Measurements from ENCODE around the gene ARRDC2.
"Not testable (repeated sequence)": the region's sequence is repeated elsewhere in the genome, so short reads cannot be mapped to it uniquely, and the experiment has no call there.

The ARRDC2 gene

GRCh38 chr19:17977488-17977887 lies 30.5 kb upstream of the ARRDC2 start:
- Histone ChIP-seq H3K9me3 (ENCODE audit: insufficient read depth, low read length) (no peaks in the 10 kb centered on the region), H3K9ac (ENCODE audit: insufficient read length, low read depth) (no peak overlapping the region), H3K27me3 (ENCODE audit: insufficient read depth, insufficient read length) (no peaks in the 10 kb centered on the region), H3K36me3 (ENCODE audit: insufficient read depth, insufficient read length, low read length) (peaks cover 3% of the 10 kb centered on the region), H3K4me3 (ENCODE audit: insufficient read length, low read depth) (no peak overlapping the region), H3K4me1 (ENCODE audit: insufficient read depth, insufficient read length) (peaks cover 7% of the 10 kb centered on the region)
- no peak for TF ChIP-seq YY1 (IDR thresholded peaks at IDR 0.05; ENCODE audit: insufficient read depth, insufficient read length)
- TF ChIP-seq SUZ12 (IDR thresholded peaks at IDR 0.05; ENCODE audit: extremely low read depth, insufficient read depth, insufficient read length), result no peak
- no peak for TF ChIP-seq ZNF274 (IDR thresholded peaks at IDR 0.05; ENCODE audit: low read depth, low read length)
- no peak for DNase-seq (ENCODE audit: low read depth, low spot score)

GRCh38 chr19:17981611-17982010 lies 26.4 kb upstream of the ARRDC2 start:
- no peak for TF ChIP-seq YY1 (IDR thresholded peaks at IDR 0.05; ENCODE audit: insufficient read depth, insufficient read length)
- no peak for TF ChIP-seq ZNF274 (IDR thresholded peaks at IDR 0.05; ENCODE audit: low read depth, low read length)
- no peak for TF ChIP-seq SUZ12 (IDR thresholded peaks at IDR 0.05; ENCODE audit: extremely low read depth, insufficient read depth, insufficient read length)
- H3K9me3 ChIP-seq (ENCODE audit: insufficient read depth, low read length), result no peaks in the 10 kb centered on the region
- H3K4me1 ChIP-seq (ENCODE audit: insufficient read depth, insufficient read length), result peaks cover 15% of the 10 kb centered on the region
- H3K27me3 ChIP-seq (ENCODE audit: insufficient read depth, insufficient read length), result no peaks in the 10 kb centered on the region
- DNase-seq (ENCODE audit: low read depth, low spot score), result no peak
- no peaks in the 10 kb centered on the region for H3K36me3 ChIP-seq (ENCODE audit: insufficient read depth, insufficient read length, low read length)
- no peak overlapping the region for H3K4me3 ChIP-seq (ENCODE audit: insufficient read length, low read depth)
- no peak overlapping the region for H3K9ac ChIP-seq (ENCODE audit: insufficient read length, low read depth)

GRCh38 chr19:17982430-17982829 lies 25.5 kb upstream of the ARRDC2 start:
- no peak for DNase-seq (ENCODE audit: low read depth, low spot score)
- no peaks in the 10 kb centered on the region for H3K27me3 ChIP-seq (ENCODE audit: insufficient read depth, insufficient read length)
- no peaks in the 10 kb centered on the region for H3K36me3 ChIP-seq (ENCODE audit: insufficient read depth, insufficient read length, low read length)
- no peak overlapping the region for H3K4me3 ChIP-seq (ENCODE audit: insufficient read length, low read depth)
- peaks cover 15% of the 10 kb centered on the region for H3K4me1 ChIP-seq (ENCODE audit: insufficient read depth, insufficient read length)
- H3K9me3 ChIP-seq (ENCODE audit: insufficient read depth, low read length), result no peaks in the 10 kb centered on the region
- H3K9ac ChIP-seq (ENCODE audit: insufficient read length, low read depth), result no peak overlapping the region
- TF ChIP-seq YY1 (IDR thresholded peaks at IDR 0.05; ENCODE audit: insufficient read depth, insufficient read length) (no peak), ZNF274 (IDR thresholded peaks at IDR 0.05; ENCODE audit: low read depth, low read length) (no peak)

GRCh38 chr19:17985037-17985818 lies 22.7 kb upstream of the ARRDC2 start:
- DNase-seq (ENCODE audit: low read depth, low spot score), result no peak
- Histone ChIP-seq H3K9me3 (ENCODE audit: insufficient read depth, low read length) (no peaks in the 10 kb centered on the region), H3K36me3 (ENCODE audit: insufficient read depth, insufficient read length, low read length) (no peaks in the 10 kb centered on the region), H3K4me1 (ENCODE audit: insufficient read depth, insufficient read length) (peaks cover 15% of the 10 kb centered on the region), H3K27me3 (ENCODE audit: insufficient read depth, insufficient read length) (no peaks in the 10 kb centered on the region), H3K9ac (ENCODE audit: insufficient read length, low read depth) (no peak overlapping the region), H3K4me3 (ENCODE audit: insufficient read length, low read depth) (no peak overlapping the region)
- no peak for TF ChIP-seq SUZ12 (IDR thresholded peaks at IDR 0.05; ENCODE audit: extremely low read depth, insufficient read depth, insufficient read length)
- no peak for TF ChIP-seq ZNF274 (IDR thresholded peaks at IDR 0.05; ENCODE audit: low read depth, low read length)
- TF ChIP-seq YY1 (IDR thresholded peaks at IDR 0.05; ENCODE audit: insufficient read depth, insufficient read length), result no peak

GRCh38 chr19:17986569-17986968 lies 21.4 kb upstream of the ARRDC2 start:
- H3K4me3 ChIP-seq (ENCODE audit: insufficient read length, low read depth); H3K9me3 ChIP-seq (ENCODE audit: insufficient read depth, low read length); H3K9ac ChIP-seq (ENCODE audit: insufficient read length, low read depth); H3K27me3 ChIP-seq (ENCODE audit: insufficient read depth, insufficient read length); DNase-seq (ENCODE audit: low read depth, low spot score); H3K36me3 ChIP-seq (ENCODE audit: insufficient read depth, insufficient read length, low read length): not testable (repeated sequence)
- H3K4me1 ChIP-seq (ENCODE audit: insufficient read depth, insufficient read length), result peaks cover 15% of the 10 kb centered on the region

- Histone ChIP-seq H3K9ac (ENCODE audit: insufficient read length, low read depth) (no peak overlapping the region), H3K36me3 (ENCODE audit: insufficient read depth, insufficient read length, low read length) (no peaks in the 10 kb centered on the region), H3K4me3 (ENCODE audit: insufficient read length, low read depth) (no peak overlapping the region), H3K9me3 (ENCODE audit: insufficient read depth, low read length) (no peaks in the 10 kb centered on the region), H3K4me1 (ENCODE audit: insufficient read depth, insufficient read length) (peaks cover 9% of the 10 kb centered on the region), H3K27me3 (ENCODE audit: insufficient read depth, insufficient read length) (no peaks in the 10 kb centered on the region)
- no peak for TF ChIP-seq ZNF274 (IDR thresholded peaks at IDR 0.05; ENCODE audit: low read depth, low read length)
- TF ChIP-seq SUZ12 (IDR thresholded peaks at IDR 0.05; ENCODE audit: extremely low read depth, insufficient read depth, insufficient read length), result no peak
- no peak for DNase-seq (ENCODE audit: low read depth, low spot score)
Measured at GRCh38 chr19:17988161-17988560, 19.8 kb upstream of the ARRDC2 start.

GRCh38 chr19:17989425-17990094 lies 18.4 kb upstream of the ARRDC2 start:
- TF ChIP-seq SUZ12 (IDR thresholded peaks at IDR 0.05; ENCODE audit: extremely low read depth, insufficient read depth, insufficient read length) (no peak), ZNF274 (IDR thresholded peaks at IDR 0.05; ENCODE audit: low read depth, low read length) (no peak), YY1 (IDR thresholded peaks at IDR 0.05; ENCODE audit: insufficient read depth, insufficient read length) (no peak)
- H3K9ac ChIP-seq (ENCODE audit: insufficient read length, low read depth), result no peak overlapping the region
- no peak overlapping the region for H3K4me3 ChIP-seq (ENCODE audit: insufficient read length, low read depth)
- H3K27me3 ChIP-seq (ENCODE audit: insufficient read depth, insufficient read length), result no peaks in the 10 kb centered on the region
- peaks cover 10% of the 10 kb centered on the region for H3K4me1 ChIP-seq (ENCODE audit: insufficient read depth, insufficient read length)
- no peak for DNase-seq (ENCODE audit: low read depth, low spot score)
- H3K9me3 ChIP-seq (ENCODE audit: insufficient read depth, low read length), result no peaks in the 10 kb centered on the region
- no peaks in the 10 kb centered on the region for H3K36me3 ChIP-seq (ENCODE audit: insufficient read depth, insufficient read length, low read length)
